KMS-11 (cell line): ENCODE measurements around the gene LTB.

Experiments
- H2AFZ ChIP-seq: fragments of 200-600 bp; sonication (generic); 2 replicates; pipeline ENCODE4 v1.6.1; 2016; ENCODE audit warnings: antibody characterized with exemption, mixed run types, low read depth
- H3K27ac ChIP-seq: fragments of 200-600 bp; sonication (generic); 2 replicates; pipeline ENCODE4 v1.6.1; 2016; ENCODE audit warnings: mild to moderate bottlenecking, mixed run types
- H3K27me3 ChIP-seq: fragments of 200-600 bp; sonication (generic); 2 replicates; pipeline ENCODE4 v1.6.1; 2017; ENCODE audit warnings: mild to moderate bottlenecking, low read depth, mixed run types, moderate library complexity; ENCODE audit not compliant: insufficient read depth
- H3K36me3 ChIP-seq: fragments of 200-600 bp; sonication (generic); 2 replicates; pipeline ENCODE4 v1.6.1; 2017; ENCODE audit warnings: mild to moderate bottlenecking, mixed run types; ENCODE audit not compliant: insufficient read depth
- H3K4me1 ChIP-seq: fragments of 200-600 bp; sonication (generic); 2 replicates; pipeline ENCODE4 v1.6.1; 2016; ENCODE audit warnings: mild to moderate bottlenecking, low read depth, mixed run types; ENCODE audit not compliant: poor library complexity, severe bottlenecking
- H3K4me2 ChIP-seq: fragments of 200-600 bp; sonication (generic); 2 replicates; pipeline ENCODE4 v1.7.0; 2016; ENCODE audit warnings: mild to moderate bottlenecking, mixed run types
- H3K4me3 ChIP-seq: fragments of 200-600 bp; sonication (generic); IDR thresholded peaks from 2 replicates; pipeline ENCODE4 v1.6.1; 2017; ENCODE audit warnings: low read depth, low read length, mixed read lengths; ENCODE audit not compliant: insufficient read depth
- H3K79me2 ChIP-seq: fragments of 200-600 bp; sonication (generic); 2 replicates; pipeline ENCODE4 v1.6.1; 2016; ENCODE audit warnings: low read depth, mixed run types; ENCODE audit not compliant: insufficient read depth
- H3K9ac ChIP-seq: fragments of 200-600 bp; sonication (generic); 2 replicates; pipeline ENCODE4 v1.6.1; 2016; ENCODE audit warnings: mild to moderate bottlenecking, mixed run types
- H4K20me1 ChIP-seq: fragments of 200-600 bp; sonication (generic); 2 replicates; pipeline ENCODE4 v1.6.1; 2016; ENCODE audit warnings: mild to moderate bottlenecking, mixed run types; ENCODE audit not compliant: insufficient read depth
- CTCF ChIP-seq: fragments of 200-600 bp; sonication (generic); conservative IDR thresholded peaks from 2 replicates; pipeline ENCODE4 v1.6.1; 2017; ENCODE audit warnings: low read depth, mild to moderate bottlenecking, antibody characterized with exemption, low read length, moderate library complexity, mixed read lengths

The LTB gene

GRCh38 chr6:31614075-31614619 is 31.9 kb upstream of the LTB start:
- Histone ChIP-seq H4K20me1 (no peaks in the 10 kb centered on the region), H3K4me1 (peaks cover 16% of the 10 kb centered on the region), H3K27ac (no peak overlapping the region), H3K4me3 (no peak overlapping the region), H3K9ac (no peak overlapping the region), H3K27me3 (no peaks in the 10 kb centered on the region), H3K79me2 (no peaks in the 10 kb centered on the region), H3K36me3 (no peaks in the 10 kb centered on the region), H3K4me2 (no peak overlapping the region), H2AFZ (no peak overlapping the region)
- no peak for TF ChIP-seq CTCF

GRCh38 chr6:31610968-31611367 is 28.7 kb upstream of the LTB start:
- Histone ChIP-seq H3K79me2 (no peaks in the 10 kb centered on the region), H3K36me3 (no peaks in the 10 kb centered on the region), H4K20me1 (no peaks in the 10 kb centered on the region), H3K27me3 (no peaks in the 10 kb centered on the region), H3K4me3 (no peak overlapping the region), H2AFZ (no peak overlapping the region), H3K9ac (no peak overlapping the region), H3K4me2 (no peak overlapping the region), H3K4me1 (no peaks in the 10 kb centered on the region), H3K27ac (no peak overlapping the region)
- TF ChIP-seq CTCF = no peak

- Histone ChIP-seq H3K36me3 (no peaks in the 10 kb centered on the region), H3K4me3 (no peak overlapping the region), H3K27ac (no peak overlapping the region), H3K4me2 (no peak overlapping the region), H3K27me3 (no peaks in the 10 kb centered on the region), H3K9ac (no peak overlapping the region), H2AFZ (no peak overlapping the region), H3K79me2 (no peaks in the 10 kb centered on the region), H4K20me1 (no peaks in the 10 kb centered on the region), H3K4me1 (no peaks in the 10 kb centered on the region)
- no peak for TF ChIP-seq CTCF
Measured at GRCh38 chr6:31609519-31610406, 27.5 kb upstream of the LTB start.

GRCh38 chr6:31607317-31607716 is 25.1 kb upstream of the LTB start:
- TF ChIP-seq CTCF = no peak
- Histone ChIP-seq H3K27me3 (no peaks in the 10 kb centered on the region), H3K79me2 (no peaks in the 10 kb centered on the region), H3K4me1 (no peaks in the 10 kb centered on the region), H3K4me2 (no peak overlapping the region), H4K20me1 (no peaks in the 10 kb centered on the region), H3K4me3 (no peak overlapping the region), H2AFZ (no peak overlapping the region), H3K9ac (no peak overlapping the region), H3K36me3 (no peaks in the 10 kb centered on the region), H3K27ac (no peak overlapping the region)
